ENCODE results near the gene CREB3L1. TPM values are rescaled to one million over a fixed set of nuclear protein-coding genes. Genes with fewer than 3 reads are reported as not detected.
A peak's percentile ranks its signal among the peaks of the same experiment; 100 is the strongest.
"Not testable (repeated sequence)": the region's sequence is repeated elsewhere in the genome, so short reads cannot be mapped to it uniquely, and the experiment has no call there.

The CREB3L1 gene
- total and polyA plus RNA-seq, 5 donors: 9.7 to 18.8 (median 15.2) TPM

GRCh38 chr11:46249103-46249937 lies 28.1 kb upstream of the CREB3L1 start:
- H3K27ac ChIP-seq (ENCODE audit: low read length): no peak overlapping the region
- H3K9me3 ChIP-seq (ENCODE audit: control insufficient read depth, low read length): no peaks in the 10 kb centered on the region
- intact Hi-C loops (cut with DNase I): loop anchor here in 1 of 4 donors (5.0 kb wide), 1 partner anchor 58 kb away; no protein-coding TSS in a partner anchor
- H3K4me1 ChIP-seq (ENCODE audit: control insufficient read depth, insufficient read depth, low read length): no peaks in the 10 kb centered on the region
- no peak for DNase-seq
- ATAC-seq: peak in 1 of 2 donors; percentile 28
- 47% methylated on average over 8 of the region's 8 CpGs for WGBS
- H3K4me3 ChIP-seq (ENCODE audit: low read length): no peak overlapping the region
- no peaks in the 10 kb centered on the region for H3K27me3 ChIP-seq (ENCODE audit: control insufficient read depth, insufficient read depth)

- no peaks in the 10 kb centered on the region for H3K27me3 ChIP-seq (ENCODE audit: control insufficient read depth, insufficient read depth)
- no peak for DNase-seq
- intact Hi-C loops (cut with DNase I): loop anchor here in 1 of 4 donors (5.0 kb wide), 1 partner anchor 57 kb away; no protein-coding TSS in a partner anchor
- H3K4me1 ChIP-seq (ENCODE audit: control insufficient read depth, insufficient read depth, low read length): no peaks in the 10 kb centered on the region
- no peak for ATAC-seq
- H3K27ac ChIP-seq (ENCODE audit: low read length): no peak overlapping the region
- 89% methylated on average over 4 of the region's 4 CpGs for WGBS
- H3K4me3 ChIP-seq (ENCODE audit: low read length): no peak overlapping the region
- H3K9me3 ChIP-seq (ENCODE audit: control insufficient read depth, low read length): no peaks in the 10 kb centered on the region
Measured at GRCh38 chr11:46249938-46250744, 27.3 kb upstream of the CREB3L1 start.

- DNase-seq (no peak), ATAC-seq (no peak)
- Histone ChIP-seq H3K9me3 (ENCODE audit: control insufficient read depth, low read length) (no peaks in the 10 kb centered on the region), H3K4me3 (ENCODE audit: low read length) (no peak overlapping the region), H3K27ac (ENCODE audit: low read length) (no peak overlapping the region), H3K4me1 (ENCODE audit: control insufficient read depth, insufficient read depth, low read length) (no peaks in the 10 kb centered on the region), H3K27me3 (ENCODE audit: control insufficient read depth, insufficient read depth) (no peaks in the 10 kb centered on the region)
- WGBS: 92% methylated on average over 2 of the region's 2 CpGs
- intact Hi-C loops (cut with DNase I): no loop called here
Measured at GRCh38 chr11:46250745-46251052, 26.8 kb upstream of the CREB3L1 start.

GRCh38 chr11:46251954-46252353 lies 25.5 kb upstream of the CREB3L1 start:
- DNase-seq (no peak), ATAC-seq (no peak)
- no peaks in the 10 kb centered on the region for H3K4me1 ChIP-seq (ENCODE audit: control insufficient read depth, insufficient read depth, low read length)
- no peaks in the 10 kb centered on the region for H3K9me3 ChIP-seq (ENCODE audit: control insufficient read depth, low read length)
- H3K27ac ChIP-seq (ENCODE audit: low read length): no peak overlapping the region
- no peaks in the 10 kb centered on the region for H3K27me3 ChIP-seq (ENCODE audit: control insufficient read depth, insufficient read depth)
- H3K4me3 ChIP-seq (ENCODE audit: low read length): no peak overlapping the region
- WGBS: 78% methylated on average over 6 of the region's 6 CpGs
- intact Hi-C loops (cut with DNase I): no loop called here

- no peak for DNase-seq
- 72% methylated on average over 10 of the region's 10 CpGs for WGBS
- Histone ChIP-seq H3K4me3 (ENCODE audit: low read length) (no peak overlapping the region), H3K9me3 (ENCODE audit: control insufficient read depth, low read length) (no peaks in the 10 kb centered on the region), H3K27ac (ENCODE audit: low read length) (no peak overlapping the region), H3K27me3 (ENCODE audit: control insufficient read depth, insufficient read depth) (no peaks in the 10 kb centered on the region), H3K4me1 (ENCODE audit: control insufficient read depth, insufficient read depth, low read length) (no peaks in the 10 kb centered on the region)
- no peak for ATAC-seq
- intact Hi-C loops (cut with DNase I): no loop called here
Measured at GRCh38 chr11:46252373-46252914, 25.0 kb upstream of the CREB3L1 start.

GRCh38 chr11:46253258-46254132 lies 24.0 kb upstream of the CREB3L1 start:
- Histone ChIP-seq H3K4me1 (ENCODE audit: control insufficient read depth, insufficient read depth, low read length) (no peaks in the 10 kb centered on the region), H3K27ac (ENCODE audit: low read length) (no peak overlapping the region), H3K9me3 (ENCODE audit: control insufficient read depth, low read length) (no peaks in the 10 kb centered on the region), H3K4me3 (ENCODE audit: low read length) (no peak overlapping the region), H3K27me3 (ENCODE audit: control insufficient read depth, insufficient read depth) (no peaks in the 10 kb centered on the region)
- WGBS: 88% methylated on average over 13 of the region's 13 CpGs
- DNase-seq (no peak), ATAC-seq (no peak)
- intact Hi-C loops (cut with DNase I): no loop called here

- ATAC-seq: peak; percentile 30 to 44
- H3K4me1 ChIP-seq (ENCODE audit: control insufficient read depth, insufficient read depth, low read length): no peaks in the 10 kb centered on the region
- H3K27ac ChIP-seq (ENCODE audit: low read length): no peak overlapping the region
- DNase-seq: no peak
- H3K27me3 ChIP-seq (ENCODE audit: control insufficient read depth, insufficient read depth): no peaks in the 10 kb centered on the region
- no peak overlapping the region for H3K4me3 ChIP-seq (ENCODE audit: low read length)
- 89% methylated on average over 9 of the region's 9 CpGs for WGBS
- intact Hi-C loops (cut with DNase I): no loop called here
- no peaks in the 10 kb centered on the region for H3K9me3 ChIP-seq (ENCODE audit: control insufficient read depth, low read length)
Measured at GRCh38 chr11:46254133-46254491, 23.4 kb upstream of the CREB3L1 start.

- ATAC-seq (no peak), DNase-seq (no peak)
- Histone ChIP-seq H3K9me3 (ENCODE audit: control insufficient read depth, low read length) (no peaks in the 10 kb centered on the region), H3K27me3 (ENCODE audit: control insufficient read depth, insufficient read depth) (no peaks in the 10 kb centered on the region), H3K4me3 (ENCODE audit: low read length) (no peak overlapping the region), H3K27ac (ENCODE audit: low read length) (no peak overlapping the region), H3K4me1 (ENCODE audit: control insufficient read depth, insufficient read depth, low read length) (no peaks in the 10 kb centered on the region)
- 88% methylated on average over 3 of the region's 3 CpGs for WGBS
- intact Hi-C loops (cut with DNase I): no loop called here
Measured at GRCh38 chr11:46256540-46257001, 20.9 kb upstream of the CREB3L1 start.

GRCh38 chr11:46259347-46259746 lies 18.1 kb upstream of the CREB3L1 start:
- H3K4me3 ChIP-seq (ENCODE audit: low read length); H3K27ac ChIP-seq (ENCODE audit: low read length); DNase-seq; ATAC-seq; intact Hi-C loops (cut with DNase I); H3K9me3 ChIP-seq (ENCODE audit: control insufficient read depth, low read length); H3K27me3 ChIP-seq (ENCODE audit: control insufficient read depth, insufficient read depth); H3K4me1 ChIP-seq (ENCODE audit: control insufficient read depth, insufficient read depth, low read length): not testable (repeated sequence)
- WGBS: 93% methylated on average over 5 of the region's 5 CpGs

- intact Hi-C loops (cut with DNase I): no loop called here
- Histone ChIP-seq H3K4me1 (ENCODE audit: control insufficient read depth, insufficient read depth, low read length) (no peaks in the 10 kb centered on the region), H3K27ac (ENCODE audit: low read length) (no peak overlapping the region), H3K4me3 (ENCODE audit: low read length) (no peak overlapping the region), H3K9me3 (ENCODE audit: control insufficient read depth, low read length) (no peaks in the 10 kb centered on the region), H3K27me3 (ENCODE audit: control insufficient read depth, insufficient read depth) (no peaks in the 10 kb centered on the region)
- DNase-seq (no peak), ATAC-seq (no peak)
- 87% methylated on average over 10 of the region's 10 CpGs for WGBS
Measured at GRCh38 chr11:46259971-46260560, 17.4 kb upstream of the CREB3L1 start.

Measured in right cardiac atrium (tissue), 5 donors.